HG03108 (cell line): ENCODE results near the gene CAPN5.

Experiments
- ATAC-seq: cut with Tn5 transposase; IDR thresholded peaks from one replicate; pipeline ENCODE4 v1.9.1; 2021; ENCODE audit warnings: moderate library complexity; ENCODE audit not compliant: unreplicated experiment

The CAPN5 gene

GRCh38 chr11:77144857-77145428 is 78.2 kb downstream of the CAPN5 start:
- no peak for ATAC-seq

- ATAC-seq = no peak
Measured at GRCh38 chr11:77146261-77147035, 79.7 kb downstream of the CAPN5 start.

GRCh38 chr11:77147036-77147315 is 80.2 kb downstream of the CAPN5 start:
- no peak for ATAC-seq

GRCh38 chr11:77147668-77148321 is 81.0 kb downstream of the CAPN5 start:
- no peak for ATAC-seq

- ATAC-seq = no peak
Measured at GRCh38 chr11:77148963-77149715, 82.4 kb downstream of the CAPN5 start.

GRCh38 chr11:77149716-77150392 is 83.1 kb downstream of the CAPN5 start:
- no peak for ATAC-seq

- no peak for ATAC-seq
Measured at GRCh38 chr11:77150836-77151235, 84.1 kb downstream of the CAPN5 start.

GRCh38 chr11:77151804-77152509 is 85.2 kb downstream of the CAPN5 start:
- no peak for ATAC-seq

- no peak for ATAC-seq
Measured at GRCh38 chr11:77152846-77153245, 86.1 kb downstream of the CAPN5 start.

GRCh38 chr11:77153276-77154185 is 86.8 kb downstream of the CAPN5 start:
- no peak for ATAC-seq

- ATAC-seq = no peak
Measured at GRCh38 chr11:77154381-77155081, 87.8 kb downstream of the CAPN5 start.

GRCh38 chr11:77155082-77155475 is 88.3 kb downstream of the CAPN5 start:
- ATAC-seq = no peak

- ATAC-seq = no peak
Measured at GRCh38 chr11:77155556-77156130, 88.9 kb downstream of the CAPN5 start.

GRCh38 chr11:77156396-77157195 is 89.8 kb downstream of the CAPN5 start:
- no peak for ATAC-seq

GRCh38 chr11:77158041-77158695 is 91.4 kb downstream of the CAPN5 start:
- no peak for ATAC-seq

GRCh38 chr11:77159219-77159936 is 92.6 kb downstream of the CAPN5 start:
- ATAC-seq = no peak
